ENCODE results near the gene FGA. TPM values are rescaled to one million over a fixed set of nuclear protein-coding genes. Genes with fewer than 3 reads are reported as not detected.
A peak's percentile ranks its signal among the peaks of the same experiment; 100 is the strongest.

The FGA gene
- not detected for total RNA-seq

- H3K27me3 Mint-ChIP-seq, result peaks cover 14% of the 10 kb centered on the region
- DNase-seq (no peak), ATAC-seq (ENCODE audit: low read depth) (no peak)
- no peaks in the 10 kb centered on the region for H3K36me3 Mint-ChIP-seq
- H3K4me1 Mint-ChIP-seq, result no peaks in the 10 kb centered on the region
- H3K4me3 Mint-ChIP-seq, result no peak within 1 kb of the TSS
- POLR2A ChIA-PET, result no interaction called here
- H3K27ac Mint-ChIP-seq, result no peak within 1 kb of the TSS
- H3K9me3 Mint-ChIP-seq, result no peaks in the 10 kb centered on the region
These were observed at the start of gene FGA for GRCh38 chr4:154590329-154591006. TSS of gene FGA (minus strand) at chr4:154590742. CDS start at chr4:154590687, 55 bp downstream.

- ATAC-seq (ENCODE audit: low read depth) (no peak), DNase-seq (no peak)
- H3K27ac Mint-ChIP-seq, result no peak overlapping the region
- peaks cover 21% of the 10 kb centered on the region for H3K27me3 Mint-ChIP-seq
- H3K36me3 Mint-ChIP-seq, result no peaks in the 10 kb centered on the region
- POLR2A ChIA-PET, result no interaction called here
- H3K4me3 Mint-ChIP-seq, result no peak overlapping the region
- H3K9me3 Mint-ChIP-seq, result no peaks in the 10 kb centered on the region
- no peaks in the 10 kb centered on the region for H3K4me1 Mint-ChIP-seq
These were observed 43.5 kb upstream of the FGA start for GRCh38 chr4:154634058-154634457.

- Mint-ChIP-seq H3K36me3 (no peaks in the 10 kb centered on the region), H3K27me3 (peaks cover 21% of the 10 kb centered on the region), H3K4me3 (no peak overlapping the region), H3K4me1 (no peaks in the 10 kb centered on the region), H3K9me3 (no peaks in the 10 kb centered on the region), H3K27ac (no peak overlapping the region)
- DNase-seq, result no peak
- POLR2A ChIA-PET, result no interaction called here
- no peak for ATAC-seq (ENCODE audit: low read depth)
These were observed 41.3 kb upstream of the FGA start for GRCh38 chr4:154631828-154632227.

- Mint-ChIP-seq H3K27ac (no peak overlapping the region), H3K4me1 (no peaks in the 10 kb centered on the region), H3K36me3 (no peaks in the 10 kb centered on the region), H3K27me3 (peaks cover 30% of the 10 kb centered on the region), H3K9me3 (no peaks in the 10 kb centered on the region), H3K4me3 (no peak overlapping the region)
- DNase-seq, result no peak
- POLR2A ChIA-PET, result no interaction called here
- no peak for ATAC-seq (ENCODE audit: low read depth)
These were observed 39.8 kb upstream of the FGA start for GRCh38 chr4:154630324-154630723.

- H3K27ac Mint-ChIP-seq, result no peak overlapping the region
- DNase-seq, result peak; percentile 64
- H3K36me3 Mint-ChIP-seq, result no peaks in the 10 kb centered on the region
- no peaks in the 10 kb centered on the region for H3K9me3 Mint-ChIP-seq
- peak overlapping the region; percentile 50 for H3K4me3 Mint-ChIP-seq
- POLR2A ChIA-PET, result no interaction called here
- H3K27me3 Mint-ChIP-seq, result peaks cover 25% of the 10 kb centered on the region
- peak; percentile 89 for ATAC-seq (ENCODE audit: low read depth)
- no peaks in the 10 kb centered on the region for H3K4me1 Mint-ChIP-seq
These were observed 36.4 kb upstream of the FGA start for GRCh38 chr4:154626793-154627484.

GRCh38 chr4:154625971-154626370 is 35.4 kb upstream of the FGA start:
- POLR2A ChIA-PET, result no interaction called here

GRCh38 chr4:154623995-154624394 is 33.5 kb upstream of the FGA start:
- Mint-ChIP-seq H3K4me1 (no peaks in the 10 kb centered on the region), H3K27me3 (peaks cover 17% of the 10 kb centered on the region), H3K9me3 (no peaks in the 10 kb centered on the region), H3K4me3 (no peak overlapping the region), H3K27ac (no peak overlapping the region), H3K36me3 (no peaks in the 10 kb centered on the region)
- DNase-seq, result no peak
- POLR2A ChIA-PET, result no interaction called here
- ATAC-seq (ENCODE audit: low read depth), result no peak

More at GRCh38 chr4:154625971-154626370, 35.4 kb upstream of the FGA start:
- Mint-ChIP-seq H3K36me3 (no peaks in the 10 kb centered on the region), H3K27ac (no peak overlapping the region), H3K4me1 (no peaks in the 10 kb centered on the region), H3K9me3 (no peaks in the 10 kb centered on the region), H3K4me3 (no peak overlapping the region), H3K27me3 (peaks cover 22% of the 10 kb centered on the region)
- DNase-seq (no peak), ATAC-seq (ENCODE audit: low read depth) (no peak)

GRCh38 chr4:154623436-154623835 is 32.9 kb upstream of the FGA start:
- POLR2A ChIA-PET, result no interaction called here
- ATAC-seq (ENCODE audit: low read depth) (no peak), DNase-seq (no peak)
- H3K4me1 Mint-ChIP-seq, result no peaks in the 10 kb centered on the region
- no peak overlapping the region for H3K4me3 Mint-ChIP-seq
- H3K9me3 Mint-ChIP-seq, result no peaks in the 10 kb centered on the region
- H3K36me3 Mint-ChIP-seq, result no peaks in the 10 kb centered on the region
- H3K27me3 Mint-ChIP-seq, result peaks cover 17% of the 10 kb centered on the region
- no peak overlapping the region for H3K27ac Mint-ChIP-seq

GRCh38 chr4:154622598-154622997 is 32.1 kb upstream of the FGA start:
- POLR2A ChIA-PET, result no interaction called here
- H3K4me3 Mint-ChIP-seq, result no peak overlapping the region
- peak; percentile 46 for ATAC-seq (ENCODE audit: low read depth)
- H3K36me3 Mint-ChIP-seq, result no peaks in the 10 kb centered on the region
- H3K4me1 Mint-ChIP-seq, result no peaks in the 10 kb centered on the region
- H3K27ac Mint-ChIP-seq, result no peak overlapping the region
- no peaks in the 10 kb centered on the region for H3K9me3 Mint-ChIP-seq
- no peak for DNase-seq
- H3K27me3 Mint-ChIP-seq, result peaks cover 17% of the 10 kb centered on the region

GRCh38 chr4:154620111-154620510 is 29.6 kb upstream of the FGA start:
- peaks cover 6% of the 10 kb centered on the region for H3K36me3 Mint-ChIP-seq
- DNase-seq (no peak), ATAC-seq (ENCODE audit: low read depth) (no peak)
- H3K4me1 Mint-ChIP-seq, result peaks cover 12% of the 10 kb centered on the region
- no peak overlapping the region for H3K4me3 Mint-ChIP-seq
- POLR2A ChIA-PET, result no interaction called here
- peaks cover 2% of the 10 kb centered on the region for H3K9me3 Mint-ChIP-seq
- H3K27ac Mint-ChIP-seq, result no peak overlapping the region
- peaks cover 8% of the 10 kb centered on the region for H3K27me3 Mint-ChIP-seq

GRCh38 chr4:154618708-154619315 is 28.3 kb upstream of the FGA start:
- H3K36me3 Mint-ChIP-seq, result peaks cover 6% of the 10 kb centered on the region
- DNase-seq (peak; percentile 54), ATAC-seq (ENCODE audit: low read depth) (peak; percentile 85)
- POLR2A ChIA-PET, result interaction anchor here (1.3 to 1.7 kb wide), 2 partner anchors 67 to 69 kb away, joined by 4 to 7 read pairs; partner anchors contain the start of gene PLRG1
- no peak overlapping the region for H3K4me3 Mint-ChIP-seq
- peaks cover 2% of the 10 kb centered on the region for H3K9me3 Mint-ChIP-seq
- no peak overlapping the region for H3K27ac Mint-ChIP-seq
- peaks cover 12% of the 10 kb centered on the region for H3K4me1 Mint-ChIP-seq
- peaks cover 10% of the 10 kb centered on the region for H3K27me3 Mint-ChIP-seq

- no peak overlapping the region for H3K4me3 Mint-ChIP-seq
- H3K27me3 Mint-ChIP-seq, result peaks cover 9% of the 10 kb centered on the region
- ATAC-seq (ENCODE audit: low read depth) (no peak), DNase-seq (no peak)
- POLR2A ChIA-PET, result interaction anchor here (1.7 kb wide), 1 partner anchor 66 kb away, joined by 4 read pairs; no protein-coding TSS in a partner anchor
- H3K9me3 Mint-ChIP-seq, result peaks cover 2% of the 10 kb centered on the region
- H3K36me3 Mint-ChIP-seq, result peaks cover 6% of the 10 kb centered on the region
- H3K27ac Mint-ChIP-seq, result no peak overlapping the region
- H3K4me1 Mint-ChIP-seq, result peaks cover 12% of the 10 kb centered on the region
These were observed 27.3 kb upstream of the FGA start for GRCh38 chr4:154617820-154618317.

GRCh38 chr4:154616731-154617130 is 26.2 kb upstream of the FGA start:
- POLR2A ChIA-PET, result interaction anchor here (1.2 kb wide), 1 partner anchor 67 kb away, joined by 3 read pairs; the partner anchor contains the start of gene PLRG1
- H3K4me3 Mint-ChIP-seq, result peak overlapping the region; percentile 48
- peaks cover 12% of the 10 kb centered on the region for H3K4me1 Mint-ChIP-seq
- peaks cover 2% of the 10 kb centered on the region for H3K9me3 Mint-ChIP-seq
- H3K27me3 Mint-ChIP-seq, result peaks cover 16% of the 10 kb centered on the region
- peak overlapping the region; percentile 45 for H3K27ac Mint-ChIP-seq
- no peak for DNase-seq
- ATAC-seq (ENCODE audit: low read depth), result peak; percentile 68
- peaks cover 6% of the 10 kb centered on the region for H3K36me3 Mint-ChIP-seq

All from activated naive CD8-positive, alpha-beta T cell treated with anti-CD3 and anti-CD28 coated beads, Interleukin-2, amount 10 ng/mL, durations not matched to agents 7 days and 5 days (primary cell).